Uterus (tissue), 4 donors: ENCODE data around the gene MSH3. TPM values are rescaled to one million over a fixed set of nuclear protein-coding genes. Genes with fewer than 3 reads are reported as not detected.

ENCODE experiments used
- DNase-seq, 2 donors: peaks; one replicate each; pipeline ENCODE4 v3.0.0-alpha.2; 2019 to 2020
- H3K27ac ChIP-seq, 2 donors: fragments of 200-600 bp; sonication (generic); 1 replicate in 1 of 2; 2 replicates in 1 of 2; pipeline ENCODE4 v1.5.1; 2016 to 2018
- H3K27me3 ChIP-seq, 2 donors: fragments of 200-600 bp; sonication (generic); one replicate each; pipeline ENCODE4 v1.5.1; 2018 to 2019; ENCODE audit warnings: control low read depth in 1 of 2
- H3K36me3 ChIP-seq, 2 donors: fragments of 200-600 bp; sonication (generic); one replicate each; pipeline ENCODE4 v1.5.1; 2019; ENCODE audit warnings: control low read depth in 1 of 2
- H3K4me1 ChIP-seq, 2 donors: fragments of 200-600 bp; sonication (generic); one replicate each; pipeline ENCODE4 v1.5.1; 2018 to 2019; ENCODE audit warnings: control low read depth in 1 of 2
- H3K4me3 ChIP-seq, 2 donors: fragments of 200-600 bp; sonication (generic); 1 replicate in 1 of 2; 2 replicates in 1 of 2; pipeline ENCODE4 v1.5.1; 2018 to 2019; ENCODE audit warnings: mild to moderate bottlenecking in 1 of 2
- H3K9me3 ChIP-seq, 2 donors: fragments of 200-600 bp; sonication (generic); one replicate each; pipeline ENCODE4 v1.5.1; 2019; ENCODE audit warnings: control low read depth in 1 of 2
- POLR2A ChIP-seq, 2 donors: fragments of 450-650 bp; IDR thresholded peaks; one replicate each; pipeline ENCODE4 v1.6.1; 2016; ENCODE audit warnings: antibody characterized with exemption in 2 of 2, mild to moderate bottlenecking in 1 of 2, moderate library complexity in 1 of 2
- intact Hi-C: fragments of 100-400 bp; cut with DNase I; formaldehyde crosslinking; loops from one replicate; pipeline ENCODE4 v1.15.1; 2023; ENCODE audit warnings: low total_unique reads
- total RNA-seq, 4 donors: library from RNA; depleted of rRNA in 3 of 4; stranded (reverse); fragments of >200 nt in 3 of 4; gene quantifications; one replicate each; pipeline versions ENCODE4 v1.1.0 to v1.2.4, GENCODE V29; 2014 to 2023
- TF ChIP-seq, protein P1 (sequence below), 4 experiments: fragments of 200-600 bp in 2 of 4; fragments of 450-650 bp in 2 of 4; sonication (generic) in 2 of 4; IDR thresholded peaks; one replicate each; pipeline ENCODE4 v1.5.1; 2016 to 2019; ENCODE audit warnings: antibody characterized with exemption in 4 of 4, mild to moderate bottlenecking in 2 of 4, moderate library complexity in 1 of 4
- donor health status: DM: yes; HTN: yes; CAD: no.

The MSH3 gene
- total RNA-seq, 4 donors from 2014 or later, result 6.4 to 34.3 (median 16.3) TPM

DNA sequence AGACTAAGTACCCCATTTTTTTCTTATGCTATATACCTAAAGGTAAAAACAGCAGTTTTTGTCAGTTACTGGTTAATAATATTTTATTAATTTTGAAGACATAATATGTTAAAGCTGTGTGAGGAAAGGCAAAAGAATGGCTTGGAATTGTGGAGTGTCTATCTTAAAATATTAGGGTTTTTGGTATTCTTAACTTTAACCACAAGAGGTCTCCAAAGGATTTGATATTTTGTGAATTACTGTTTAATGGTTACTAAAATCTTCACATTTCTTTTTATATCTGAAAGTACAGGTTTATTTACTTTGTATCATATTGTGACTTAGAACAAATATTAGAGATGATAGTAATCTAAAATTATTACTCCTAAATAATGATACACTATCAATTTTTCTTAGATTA, 32.3 kb downstream of the MSH3 start:
- Histone ChIP-seq H3K9me3 (no peaks in the 10 kb centered on the region), H3K27ac (no peak overlapping the region), H3K36me3 (no peaks in the 10 kb centered on the region), H3K4me3 (no peak overlapping the region), H3K27me3 (no peaks in the 10 kb centered on the region), H3K4me1 (no peaks in the 10 kb centered on the region)
- TF ChIP-seq, protein P1, sequence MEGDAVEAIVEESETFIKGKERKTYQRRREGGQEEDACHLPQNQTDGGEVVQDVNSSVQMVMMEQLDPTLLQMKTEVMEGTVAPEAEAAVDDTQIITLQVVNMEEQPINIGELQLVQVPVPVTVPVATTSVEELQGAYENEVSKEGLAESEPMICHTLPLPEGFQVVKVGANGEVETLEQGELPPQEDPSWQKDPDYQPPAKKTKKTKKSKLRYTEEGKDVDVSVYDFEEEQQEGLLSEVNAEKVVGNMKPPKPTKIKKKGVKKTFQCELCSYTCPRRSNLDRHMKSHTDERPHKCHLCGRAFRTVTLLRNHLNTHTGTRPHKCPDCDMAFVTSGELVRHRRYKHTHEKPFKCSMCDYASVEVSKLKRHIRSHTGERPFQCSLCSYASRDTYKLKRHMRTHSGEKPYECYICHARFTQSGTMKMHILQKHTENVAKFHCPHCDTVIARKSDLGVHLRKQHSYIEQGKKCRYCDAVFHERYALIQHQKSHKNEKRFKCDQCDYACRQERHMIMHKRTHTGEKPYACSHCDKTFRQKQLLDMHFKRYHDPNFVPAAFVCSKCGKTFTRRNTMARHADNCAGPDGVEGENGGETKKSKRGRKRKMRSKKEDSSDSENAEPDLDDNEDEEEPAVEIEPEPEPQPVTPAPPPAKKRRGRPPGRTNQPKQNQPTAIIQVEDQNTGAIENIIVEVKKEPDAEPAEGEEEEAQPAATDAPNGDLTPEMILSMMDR (IDR thresholded peaks at IDR 0.05), result peak in 2 of 4 experiments; percentile 25 to 31
- no peak for TF ChIP-seq POLR2A (IDR thresholded peaks at IDR 0.05)
- intact Hi-C loops, result no loop called here
- DNase-seq, result no peak

DNA sequence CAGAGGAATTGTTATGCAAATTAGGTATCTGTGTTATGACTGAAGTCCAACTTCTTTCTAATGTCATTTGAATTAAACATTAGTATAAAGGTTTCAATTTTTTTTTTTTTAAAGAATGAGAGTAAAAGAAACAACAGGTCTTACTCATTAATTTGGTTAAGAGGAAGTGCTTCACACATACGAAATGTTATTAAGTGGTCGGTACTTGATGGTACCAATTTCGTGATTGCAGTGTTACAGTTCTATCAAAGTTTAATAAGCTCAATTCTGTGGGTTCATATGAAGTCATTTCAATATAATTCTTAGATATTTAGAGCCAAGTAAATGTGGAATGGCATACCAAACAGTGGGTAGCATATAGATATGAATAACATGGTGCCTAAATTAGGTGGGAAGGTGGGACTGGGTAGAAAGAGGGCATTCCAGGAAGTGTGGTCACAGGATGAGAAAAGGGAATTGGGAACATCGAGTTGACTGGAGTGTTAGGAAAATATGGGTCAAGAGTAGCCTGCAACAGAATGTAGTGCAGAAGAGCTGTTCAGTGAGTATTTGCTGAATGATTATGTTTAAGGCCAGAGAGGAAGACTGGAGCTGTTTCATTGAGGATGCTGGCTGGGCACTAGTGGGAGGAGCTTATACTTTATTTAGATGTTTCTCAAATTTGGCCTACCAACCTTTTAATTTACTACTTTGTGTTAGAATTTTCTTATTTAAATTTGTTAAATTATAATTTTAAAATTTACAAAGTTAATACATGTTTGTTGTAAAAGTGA, 34.4 kb downstream of the MSH3 start:
- DNase-seq, result no peak
- no peaks in the 10 kb centered on the region for H3K27me3 ChIP-seq
- TF ChIP-seq, protein P1 (IDR thresholded peaks at IDR 0.05), result no peak
- no peak for TF ChIP-seq POLR2A (IDR thresholded peaks at IDR 0.05)
- H3K27ac ChIP-seq, result no peak overlapping the region
- H3K9me3 ChIP-seq, result no peaks in the 10 kb centered on the region
- intact Hi-C loops, result no loop called here
- no peak overlapping the region for H3K4me3 ChIP-seq
- H3K4me1 ChIP-seq, result no peaks in the 10 kb centered on the region
- no peaks in the 10 kb centered on the region for H3K36me3 ChIP-seq

DNA sequence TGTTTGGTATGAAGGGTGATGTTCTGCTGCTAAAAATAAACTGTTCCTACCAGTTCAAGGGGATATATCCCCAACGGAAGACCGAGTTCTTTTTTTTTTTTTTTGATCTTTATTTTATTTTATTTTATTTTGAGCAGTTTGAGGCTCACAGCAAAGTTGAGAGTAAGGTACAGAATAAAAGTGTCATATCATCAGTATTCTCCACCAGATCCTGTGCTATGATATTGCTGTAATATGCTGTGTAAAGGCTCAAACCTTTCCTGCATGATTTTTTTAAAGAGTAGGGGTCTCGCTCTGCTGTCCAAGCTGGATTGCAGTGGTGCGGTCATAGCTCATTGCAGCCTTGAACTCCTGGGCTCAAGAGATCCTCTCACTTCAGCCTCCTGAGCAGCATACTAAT, 35.2 kb downstream of the MSH3 start:
- intact Hi-C loops, result no loop called here
- no peaks in the 10 kb centered on the region for H3K36me3 ChIP-seq

DNA sequence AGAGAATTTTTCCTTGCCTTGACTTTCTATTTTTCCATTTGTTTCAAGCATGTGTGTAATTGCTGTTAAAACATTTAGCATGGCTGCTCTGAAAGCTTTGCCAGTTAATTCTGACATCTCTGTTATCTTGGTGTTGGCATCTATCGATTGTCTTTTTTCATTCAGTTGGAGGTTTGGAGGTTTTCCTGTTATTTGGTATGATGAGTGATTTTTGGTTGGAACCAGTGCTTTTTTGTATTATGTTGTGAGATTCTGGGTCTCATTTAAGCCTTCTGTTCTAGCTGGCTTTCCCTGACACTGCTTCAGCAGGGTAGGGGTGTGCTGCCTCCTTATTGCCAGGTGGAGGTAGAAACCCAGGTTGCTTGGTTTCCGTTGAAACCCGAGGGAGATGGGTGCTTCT, 41.2 kb downstream of the MSH3 start:
- no peak overlapping the region for H3K4me3 ChIP-seq
- no peak for DNase-seq
- intact Hi-C loops, result no loop called here
- H3K4me1 ChIP-seq, result no peaks in the 10 kb centered on the region
- no peak for TF ChIP-seq POLR2A (IDR thresholded peaks at IDR 0.05)
- TF ChIP-seq, protein P1 (IDR thresholded peaks at IDR 0.05), result no peak
- no peaks in the 10 kb centered on the region for H3K36me3 ChIP-seq
- H3K27me3 ChIP-seq, result no peaks in the 10 kb centered on the region
- no peak overlapping the region for H3K27ac ChIP-seq
- H3K9me3 ChIP-seq, result no peaks in the 10 kb centered on the region

More for the DNA sequence above, 35.2 kb downstream of the MSH3 start:
- no peak for DNase-seq
- H3K27me3 ChIP-seq, result no peaks in the 10 kb centered on the region
- H3K4me3 ChIP-seq, result no peak overlapping the region
- H3K9me3 ChIP-seq, result no peaks in the 10 kb centered on the region
- TF ChIP-seq, protein P1 (IDR thresholded peaks at IDR 0.05), result no peak
- TF ChIP-seq POLR2A (IDR thresholded peaks at IDR 0.05), result no peak
- no peak overlapping the region for H3K27ac ChIP-seq
- H3K4me1 ChIP-seq, result no peaks in the 10 kb centered on the region

DNA sequence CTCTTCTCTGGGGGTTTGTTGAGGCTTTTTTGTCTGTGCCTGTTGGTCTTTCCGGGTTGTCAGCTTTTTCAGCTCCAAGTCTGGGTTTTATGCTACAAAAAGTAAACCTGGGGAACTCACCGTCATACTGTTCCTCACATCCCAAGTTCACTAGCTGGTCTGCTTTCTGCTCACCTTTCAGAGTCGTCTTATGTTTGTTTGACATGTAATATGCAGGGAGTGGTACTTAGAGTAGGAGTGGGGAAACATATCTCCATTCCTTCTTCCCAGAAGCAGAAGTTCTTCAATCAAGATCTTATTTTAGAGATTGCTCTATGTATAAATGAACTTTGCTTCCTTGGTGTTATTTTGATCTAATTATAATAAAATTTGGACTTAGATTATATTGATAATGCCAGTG, 42.0 kb downstream of the MSH3 start:
- H3K9me3 ChIP-seq, result no peaks in the 10 kb centered on the region
- no peak overlapping the region for H3K4me3 ChIP-seq
- no peaks in the 10 kb centered on the region for H3K27me3 ChIP-seq
- H3K36me3 ChIP-seq, result no peaks in the 10 kb centered on the region
- no peak overlapping the region for H3K27ac ChIP-seq
- no peak for DNase-seq
- H3K4me1 ChIP-seq, result no peaks in the 10 kb centered on the region
- no peak for TF ChIP-seq POLR2A (IDR thresholded peaks at IDR 0.05)
- TF ChIP-seq, protein P1 (IDR thresholded peaks at IDR 0.05), result no peak
- intact Hi-C loops, result no loop called here
